Measurements from ENCODE around the gene PTPRK.

DNA sequence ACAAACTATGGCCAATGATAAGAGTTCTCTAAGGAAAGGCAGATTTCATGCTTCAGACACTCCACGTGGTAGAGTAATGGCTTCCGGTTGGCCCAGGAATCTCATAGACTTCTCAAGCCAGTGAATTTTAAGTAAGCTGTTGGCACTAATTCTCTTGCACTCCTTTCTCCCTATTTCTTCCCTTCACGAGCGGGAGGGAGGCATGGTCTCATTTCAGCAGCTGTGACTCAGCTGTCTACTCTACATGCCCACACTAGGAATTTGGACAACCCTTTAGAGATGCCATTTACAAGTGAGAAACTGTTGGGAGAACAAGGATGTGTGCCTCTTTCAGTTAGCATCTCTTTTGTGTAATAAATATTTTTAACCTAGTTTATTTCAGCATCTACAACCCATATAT, 107.7 kb downstream of the PTPRK start:
- no peak for TF ChIP-seq CTCF (IDR thresholded peaks at IDR 0.05; ENCODE audit: low read depth, low read length)
- TF ChIP-seq EZH2phosphoT487 (IDR thresholded peaks at IDR 0.05; ENCODE audit: low read depth), result no peak

Data from OCI-LY3 (cell line).